Aorta (tissue), 5 donors: Measurements from ENCODE around the gene PSMD3. TPM values are rescaled to one million over a fixed set of nuclear protein-coding genes. Genes with fewer than 3 reads are reported as not detected.
A peak's percentile ranks its signal among the peaks of the same experiment; 100 is the strongest.

Source experiments
- ATAC-seq: fragments of 200-7000 bp; cut with Tn5 transposase; one replicate; pipeline ENCODE4 v1.9.1; 2022; ENCODE audit warnings: moderate library complexity; ENCODE audit not compliant: low FRiP score
- DNase-seq, 2 donors: peaks; one replicate each; pipeline ENCODE4 v3.0.0-alpha.2; 2020
- H3K27ac ChIP-seq, 2 donors: one replicate each; pipeline ENCODE4 v1.5.1; 2013; ENCODE audit warnings: low read length in 2 of 2, mild to moderate bottlenecking in 2 of 2, moderate library complexity in 2 of 2, control low read depth in 1 of 2, inconsistent platforms in 1 of 2, low read depth in 1 of 2
- H3K27me3 ChIP-seq, 2 donors: one replicate each; pipeline ENCODE4 v1.6.1; 2013; ENCODE audit warnings: control low read depth in 1 of 2, low read length in 1 of 2, mild to moderate bottlenecking in 1 of 2, moderate library complexity in 1 of 2; ENCODE audit not compliant: insufficient read depth in 2 of 2, control insufficient read depth in 1 of 2
- H3K36me3 ChIP-seq, 2 donors: one replicate each; pipeline ENCODE4 v1.6.1; 2013; ENCODE audit warnings: control low read depth in 1 of 2, low read length in 1 of 2, mild to moderate bottlenecking in 1 of 2; ENCODE audit not compliant: insufficient read depth in 2 of 2, control insufficient read depth in 1 of 2
- H3K4me1 ChIP-seq, 2 donors: one replicate each; pipeline ENCODE4 v1.6.1; 2013; ENCODE audit warnings: low read length in 2 of 2, control low read depth in 1 of 2, mild to moderate bottlenecking in 1 of 2, moderate library complexity in 1 of 2; ENCODE audit not compliant: insufficient read depth in 2 of 2, control insufficient read depth in 1 of 2
- H3K4me3 ChIP-seq, 2 donors: one replicate each; pipeline ENCODE4 v1.5.1; 2013; ENCODE audit warnings: low read length in 2 of 2, control low read depth in 1 of 2, mild to moderate bottlenecking in 1 of 2
- H3K9me3 ChIP-seq: one replicate; pipeline ENCODE4 v1.6.1; 2013; ENCODE audit warnings: mild to moderate bottlenecking, low read length; ENCODE audit not compliant: control insufficient read depth
- WGBS, 2 donors: extraction: QIAGEN DNeasy Blood & Tissue Kit; methylation state at CpG; one replicate each; pipeline ENCODE4 v1.1.7; 2013; 5-methylcytosine and 5-hydroxymethylcytosine counted together
- intact Hi-C, 2 donors: fragments of 100-400 bp; cut with DNase I; formaldehyde crosslinking; loops; one replicate each; pipeline versions ENCODE4 v1.14.2 to v1.15.0; 2022
- long read RNA-seq, 2 donors: library from polyadenylated mRNA; unstranded; transcript quantifications; one replicate each; pipeline ENCODE4 v2.0.0, GENCODE V29; 2020 to 2021
- polyA plus RNA-seq, 2 donors: library from polyadenylated mRNA; stranded (reverse); fragments of 200-250 nt; gene quantifications; one replicate each; pipeline ENCODE4 v1.2.3, GENCODE V29; 2013
- total RNA-seq, 2 donors: library from RNA; stranded (reverse); fragmentation: NEBNext Ultra II Directional; extraction: Animal tissue kit (Norgen Biotek cat#: 25700); gene quantifications; one replicate each; pipeline ENCODE4 v1.2.1, GENCODE V29; 2021
- donor health status: healthy with polysubstance abuse.
- donor health status: Bipolar disorder and iron deficiency.
- donor health status: DM: no; HTN: no; CAD: no.
- donor health status: DM: no; HTN: no; CAD: no.
- donor health status: DM: yes; HTN: yes; CAD: no.

PSMD3 gene
- total RNA-seq (10 to 100 TPM; 60.5 to 60.9 TPM), polyA plus RNA-seq (10 to 100 TPM; 27.0 to 59.3 TPM)
- long read RNA-seq, donor 1, transcript PSMD3-201 (12 exons, 2,158 nt) = major isoform, 197 of 238 reads
- long read RNA-seq, donor 1, partial matches to known transcripts = 26 of 238 reads
- long read RNA-seq, donor 1, other reads (novel, unspliced or antisense) = 15 of 238 reads
- long read RNA-seq, donor 2, transcript PSMD3-201 (12 exons, 2,158 nt) = major isoform, 21 of 33 reads
- long read RNA-seq, donor 2, partial matches to known transcripts = 10 of 33 reads
- long read RNA-seq, donor 2, other reads (novel, unspliced or antisense) = 2 of 33 reads

DNA sequence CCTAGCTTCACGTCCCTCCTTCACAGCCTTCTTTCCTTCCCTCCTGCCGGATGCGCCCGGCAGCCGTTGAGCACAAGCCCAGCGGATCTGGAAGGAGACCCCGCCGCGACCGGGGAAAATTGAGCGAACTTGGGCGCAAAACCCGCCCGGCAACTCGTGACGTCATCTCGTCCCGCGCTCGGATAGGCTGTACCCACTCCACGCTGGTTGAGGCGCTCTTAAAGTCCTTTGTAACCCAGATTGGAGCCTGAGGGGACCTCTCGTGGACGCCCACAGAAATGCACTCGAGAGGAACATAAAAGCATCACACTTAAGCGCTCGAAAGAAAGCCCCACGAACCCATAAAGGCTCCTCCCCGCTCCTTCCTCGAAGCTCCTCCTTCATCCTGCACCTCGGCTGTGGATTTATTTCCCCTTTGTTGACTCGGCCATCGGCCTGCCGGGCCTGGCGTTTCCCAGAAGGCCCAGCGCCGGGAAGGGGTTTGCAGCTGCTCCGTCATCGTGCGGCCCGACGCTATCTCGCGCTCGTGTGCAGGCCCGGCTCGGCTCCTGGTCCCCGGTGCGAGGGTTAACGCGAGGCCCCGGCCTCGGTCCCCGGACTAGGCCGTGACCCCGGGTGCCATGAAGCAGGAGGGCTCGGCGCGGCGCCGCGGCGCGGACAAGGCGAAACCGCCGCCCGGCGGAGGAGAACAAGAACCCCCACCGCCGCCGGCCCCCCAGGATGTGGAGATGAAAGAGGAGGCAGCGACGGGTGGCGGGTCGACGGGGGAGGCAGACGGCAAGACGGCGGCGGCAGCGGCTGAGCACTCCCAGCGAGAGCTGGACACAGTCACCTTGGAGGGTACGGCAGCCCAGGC, at the start of gene PSMD3:
PSMD3 (plus strand) TSS at position 457 of the 856 bp plus-strand sequence; CDS start at position 621, 164 bp downstream.
- intact Hi-C loops = loop anchor here in 1 of 2 donors (1.0 to 10.0 kb wide), 2 partner anchors 21 to 106 kb away; no protein-coding TSS in a partner anchor
- peak; percentile 99 for DNase-seq
- no peaks in the 10 kb centered on the region for H3K27me3 ChIP-seq
- peak; percentile 98 for ATAC-seq
- H3K4me3 ChIP-seq = peak within 1 kb of the TSS; percentile 57 to 72
- H3K36me3 ChIP-seq = peaks cover 0 to 6% of the 10 kb centered on the region in 2 donors
- WGBS, 2 donors = 0% methylated on average over 84 of the region's 84 CpGs
- H3K4me1 ChIP-seq = peaks cover 0 to 3% of the 10 kb centered on the region in 2 donors
- peak within 1 kb of the TSS in 1 of 2 donors; percentile 74 for H3K27ac ChIP-seq
- H3K9me3 ChIP-seq = no peaks in the 10 kb centered on the region

DNA sequence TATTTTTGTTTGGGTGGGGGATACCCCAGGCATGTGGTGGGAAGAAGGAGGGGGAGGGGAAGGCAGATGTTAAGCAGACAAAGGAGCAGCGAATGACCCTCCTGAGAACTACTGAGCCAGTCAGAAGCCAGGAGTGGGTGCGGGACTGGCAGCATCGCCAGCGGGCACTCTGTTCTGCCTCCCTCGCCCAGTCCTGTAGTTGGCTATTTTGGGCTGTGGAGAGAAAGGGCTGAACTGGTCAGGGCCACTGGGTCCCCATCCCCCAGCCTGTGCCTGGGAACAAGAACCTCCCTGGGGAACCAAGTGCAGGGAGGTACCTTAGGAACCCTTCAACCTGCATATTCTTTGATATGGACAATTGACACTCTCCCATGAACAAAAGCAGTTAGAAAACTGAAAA, 46.7 kb upstream of the PSMD3 start:
- Histone ChIP-seq H3K9me3 (no peaks in the 10 kb centered on the region), H3K27me3 (no peaks in the 10 kb centered on the region), H3K36me3 (no peaks in the 10 kb centered on the region), H3K4me1 (peaks cover 0 to under 1% of the 10 kb centered on the region in 2 donors), H3K4me3 (no peak overlapping the region), H3K27ac (no peak overlapping the region)
- intact Hi-C loops = no loop called here
- DNase-seq (no peak), ATAC-seq (no peak)
- whole genome bisulfite sequencing, 2 donors = 30 to 31% methylated on average over 5 of the region's 5 CpGs

DNA sequence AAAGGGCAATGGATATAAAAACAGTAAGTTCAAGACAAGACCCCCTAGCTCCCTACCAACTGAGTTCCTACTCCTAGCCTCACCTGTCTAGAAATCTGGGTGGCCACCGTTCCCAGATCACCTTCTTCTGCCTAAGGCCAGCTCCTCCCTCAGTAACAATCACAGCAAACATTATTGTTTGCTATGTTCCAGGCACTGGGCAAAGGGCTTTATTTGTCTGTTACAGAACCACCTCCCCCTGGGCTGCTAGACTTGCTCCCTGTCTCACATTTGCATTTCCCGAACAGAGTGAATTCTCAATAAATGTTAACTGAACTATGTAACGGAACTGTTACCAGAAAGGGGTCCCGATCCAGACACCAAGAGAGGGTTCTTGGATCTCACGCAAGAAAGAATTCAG, 46.3 kb upstream of the PSMD3 start:
- 75 to 77% methylated on average over 5 of the region's 5 CpGs for WGBS, 2 donors
- intact Hi-C loops = no loop called here
- Histone ChIP-seq H3K4me3 (no peak overlapping the region), H3K4me1 (no peaks in the 10 kb centered on the region), H3K27me3 (no peaks in the 10 kb centered on the region), H3K27ac (no peak overlapping the region), H3K36me3 (no peaks in the 10 kb centered on the region), H3K9me3 (no peaks in the 10 kb centered on the region)
- no peak for ATAC-seq
- no peak for DNase-seq

DNA sequence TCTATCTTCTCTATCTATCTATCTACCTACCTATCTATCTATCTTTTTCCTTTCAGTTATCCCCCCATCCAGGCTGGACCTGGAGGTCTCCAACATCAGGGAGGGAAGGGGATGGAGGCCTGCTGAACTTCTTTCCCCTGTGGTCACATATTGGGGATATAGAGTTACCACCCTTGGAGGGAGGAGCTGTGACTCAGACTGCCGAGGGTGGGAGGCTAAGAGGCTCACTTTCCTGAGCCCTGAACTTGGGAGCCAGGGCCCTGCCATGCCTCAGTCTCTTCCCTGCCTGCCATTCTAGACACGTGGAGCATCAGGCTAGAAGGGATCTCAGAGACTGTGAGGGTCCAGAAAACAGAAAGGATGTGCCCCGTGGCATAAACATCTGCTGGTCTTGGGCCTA, 44.7 kb upstream of the PSMD3 start:
- Histone ChIP-seq H3K27ac (no peak overlapping the region), H3K4me1 (no peaks in the 10 kb centered on the region), H3K9me3 (no peaks in the 10 kb centered on the region), H3K27me3 (no peaks in the 10 kb centered on the region), H3K36me3 (no peaks in the 10 kb centered on the region), H3K4me3 (no peak overlapping the region)
- WGBS, 2 donors = 59 to 72% methylated on average over 3 of the region's 3 CpGs
- intact Hi-C loops = no loop called here
- DNase-seq (no peak), ATAC-seq (no peak)

DNA sequence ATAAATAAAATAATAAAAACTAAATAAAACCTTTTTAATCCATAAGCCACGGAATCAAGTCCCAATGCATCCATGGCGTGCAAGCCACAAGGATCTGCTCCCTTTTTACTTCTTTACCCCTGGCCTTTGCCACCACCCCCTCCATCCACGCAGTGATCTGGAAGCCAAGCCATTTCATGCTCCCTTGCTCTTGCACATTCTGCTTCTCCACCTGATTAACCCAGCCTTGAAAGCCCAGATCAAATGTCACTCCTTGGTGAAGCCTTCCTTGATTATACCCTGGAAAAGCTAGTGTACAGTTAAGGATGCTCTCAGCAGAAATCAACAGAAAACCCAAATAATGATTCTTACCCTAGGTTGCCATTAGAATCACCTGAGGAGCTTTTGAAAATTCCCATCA, 43.2 kb upstream of the PSMD3 start:
- no peaks in the 10 kb centered on the region for H3K27me3 ChIP-seq
- H3K27ac ChIP-seq = no peak overlapping the region
- DNase-seq (no peak), ATAC-seq (no peak)
- no peaks in the 10 kb centered on the region for H3K9me3 ChIP-seq
- intact Hi-C loops = no loop called here
- no peaks in the 10 kb centered on the region for H3K4me1 ChIP-seq
- H3K36me3 ChIP-seq = no peaks in the 10 kb centered on the region
- no peak overlapping the region for H3K4me3 ChIP-seq
- 94 to 96% methylated on average over 3 of the region's 3 CpGs for WGBS, 2 donors

DNA sequence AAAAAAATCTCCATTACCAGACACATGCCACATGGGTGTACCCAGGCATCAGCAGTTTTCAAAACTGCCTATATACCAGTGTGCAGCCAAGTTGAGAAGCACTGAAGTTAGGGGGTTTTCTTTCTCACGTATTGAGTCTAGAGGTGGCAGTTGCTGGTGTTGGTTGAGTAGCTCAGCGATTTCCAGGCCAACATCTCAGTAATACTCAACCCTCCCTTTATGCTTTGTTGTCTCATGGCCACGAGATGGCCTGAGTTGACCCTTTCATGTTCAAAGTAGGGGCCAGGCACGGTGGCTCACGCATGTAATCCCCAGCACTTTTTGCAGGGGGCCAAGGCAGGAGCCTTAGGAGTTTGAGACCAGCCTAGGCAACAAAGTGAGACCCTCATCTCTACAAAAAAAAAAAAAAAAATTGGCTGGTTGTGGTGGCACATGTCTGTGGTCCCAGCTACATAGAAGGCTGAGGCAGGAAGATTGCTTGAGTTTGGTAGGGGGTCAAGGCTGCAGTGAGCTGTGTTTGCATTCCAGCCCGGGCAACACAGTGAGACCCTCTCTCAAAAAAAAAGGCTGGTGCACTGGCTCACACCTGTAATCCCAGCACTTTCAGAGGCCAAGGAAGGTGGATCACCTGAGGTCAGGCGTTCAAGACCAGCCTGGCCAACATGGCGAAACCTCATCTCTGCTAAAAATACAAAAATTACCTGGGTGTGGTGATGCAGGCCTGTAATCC, 42.3 kb upstream of the PSMD3 start:
- DNase-seq (no peak), ATAC-seq (no peak)
- no peak overlapping the region for H3K4me3 ChIP-seq
- H3K27ac ChIP-seq = no peak overlapping the region
- H3K27me3 ChIP-seq = no peaks in the 10 kb centered on the region
- H3K4me1 ChIP-seq = no peaks in the 10 kb centered on the region
- H3K36me3 ChIP-seq = no peaks in the 10 kb centered on the region
- intact Hi-C loops = no loop called here
- WGBS, 2 donors = 67 to 70% methylated on average over 8 of the region's 8 CpGs
- H3K9me3 ChIP-seq = no peaks in the 10 kb centered on the region

DNA sequence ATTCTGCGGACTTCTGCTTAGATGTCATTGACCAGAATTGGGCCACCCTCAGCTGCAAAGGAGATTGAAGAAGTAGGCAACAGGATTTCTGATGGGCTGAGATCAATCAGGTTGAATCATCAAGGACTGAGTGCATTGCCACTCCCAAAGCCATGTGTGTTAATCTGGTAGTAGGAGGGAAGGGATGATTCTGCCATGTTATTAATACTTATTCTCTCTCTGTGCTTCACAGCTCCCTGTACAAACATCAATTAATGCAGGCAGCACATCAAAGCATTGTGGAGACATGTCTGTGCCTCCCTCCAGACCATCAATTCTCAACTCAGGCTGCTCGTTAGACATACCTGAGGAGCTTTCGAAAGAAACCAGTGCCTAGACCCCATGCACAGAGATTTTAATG, 41.5 kb upstream of the PSMD3 start:
- ATAC-seq = no peak
- no peak for DNase-seq
- intact Hi-C loops = no loop called here
- 90 to 92% methylated on average over 3 of the region's 3 CpGs for WGBS, 2 donors
- H3K27ac ChIP-seq = no peak overlapping the region
- H3K9me3 ChIP-seq = no peaks in the 10 kb centered on the region
- no peak overlapping the region for H3K4me3 ChIP-seq
- no peaks in the 10 kb centered on the region for H3K27me3 ChIP-seq
- H3K4me1 ChIP-seq = no peaks in the 10 kb centered on the region
- H3K36me3 ChIP-seq = no peaks in the 10 kb centered on the region

DNA sequence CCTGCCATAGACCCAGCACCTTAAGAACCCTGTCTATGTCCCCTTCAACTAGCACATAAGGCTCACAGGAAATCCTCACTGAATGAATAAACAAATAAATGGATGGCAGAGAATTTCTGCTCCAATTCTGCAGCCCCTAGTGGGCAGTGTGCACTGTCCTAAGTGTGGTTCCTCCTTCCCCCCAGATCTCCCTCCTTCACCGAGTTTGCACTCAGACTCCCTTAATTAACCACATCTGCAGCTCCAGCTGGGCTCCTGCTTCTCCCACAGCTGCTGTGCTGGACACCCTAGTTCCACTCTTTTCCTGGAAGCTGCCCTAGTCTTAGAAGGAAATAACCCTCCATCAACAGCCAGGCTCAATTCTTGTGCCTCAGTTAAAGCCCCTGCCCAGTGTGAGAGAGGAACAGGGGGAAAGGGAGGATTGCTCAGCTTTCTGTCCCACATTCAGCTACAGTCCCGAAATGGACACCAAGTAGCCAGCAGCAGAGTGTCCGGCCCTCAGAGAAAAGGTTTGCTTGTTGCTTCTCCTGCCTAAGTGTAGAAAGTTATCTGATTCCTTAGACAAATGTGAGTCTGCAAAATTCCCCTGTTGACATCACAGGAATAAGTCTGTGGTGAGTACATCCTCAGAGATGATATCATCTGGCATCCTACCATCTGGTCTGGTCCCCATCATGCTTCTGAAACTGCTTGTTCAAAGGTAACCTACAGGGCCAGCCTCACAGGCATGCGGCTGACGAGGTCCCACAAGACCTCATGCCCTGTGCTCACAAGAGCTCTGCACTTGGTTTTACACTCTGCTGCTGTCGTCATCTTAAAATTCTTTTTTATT, 40.8 kb upstream of the PSMD3 start:
- no peak overlapping the region for H3K4me3 ChIP-seq
- WGBS, 2 donors = 56 to 63% methylated on average over 6 of the region's 6 CpGs
- H3K9me3 ChIP-seq = no peaks in the 10 kb centered on the region
- no peaks in the 10 kb centered on the region for H3K36me3 ChIP-seq
- H3K27ac ChIP-seq = no peak overlapping the region
- DNase-seq (no peak), ATAC-seq (no peak)
- H3K4me1 ChIP-seq = no peaks in the 10 kb centered on the region
- no peaks in the 10 kb centered on the region for H3K27me3 ChIP-seq
- intact Hi-C loops = no loop called here
